Panc1 (cell line): ENCODE data around the gene KRTAP4-4. TPM values are rescaled to one million over a fixed set of nuclear protein-coding genes. Genes with fewer than 3 reads are reported as not detected.

Experiments
- ATAC-seq: fragments of 200-7000 bp; cut with Tn5 transposase; 2 replicates; pipeline ENCODE4 v1.9.1; 2020; ENCODE audit warnings: mild to moderate bottlenecking, moderate library complexity
- BruUV-seq: library from RNA; stranded (reverse); fragments of 400-500 nt; replicated peaks from 2 replicates; lab custom pipeline; 2021; lab: Mats Ljungman, UMichigan
- CTCF ChIA-PET: fragments of 300-600 bp; sonication (Branson Sonifier 250); formaldehyde crosslinking; loops from one replicate; lab custom pipeline; 2022; ENCODE audit warnings: antibody characterized with exemption; lab: Charles Lee
- POLR2A ChIA-PET: fragments of 300-600 bp; sonication (Branson Sonifier 250); formaldehyde crosslinking; loops from one replicate; lab custom pipeline; 2022; ENCODE audit warnings: antibody characterized with exemption; lab: Charles Lee
- DNase-seq: peaks from one replicate; pipeline ENCODE4 v3.0.0-alpha.2; 2010; ENCODE audit warnings: low read depth, low spot score
- H3K27ac ChIP-seq: 2 replicates; pipeline ENCODE4 v1.5.1; 2011; ENCODE audit warnings: mild to moderate bottlenecking, low read length, inconsistent platforms
- H3K27me3 ChIP-seq: fragments of 200-500 bp; sonication (Bioruptor generic); 2 replicates; pipeline ENCODE4 v1.6.0; 2014; ENCODE audit warnings: low read length, inconsistent platforms; ENCODE audit not compliant: control insufficient read depth, insufficient read depth
- H3K36me3 ChIP-seq: fragments of 200-500 bp; sonication (Bioruptor generic); 2 replicates; pipeline ENCODE4 v1.5.1; 2014; ENCODE audit warnings: inconsistent platforms, mild to moderate bottlenecking, low read length, moderate library complexity; ENCODE audit not compliant: control insufficient read depth, insufficient read depth
- H3K4me1 ChIP-seq: 2 replicates; pipeline ENCODE4 v1.5.1; 2011; ENCODE audit warnings: inconsistent platforms, mild to moderate bottlenecking, low read length, moderate library complexity; ENCODE audit not compliant: control insufficient read depth, insufficient read depth
- H3K4me3 ChIP-seq, 2 experiments: 2 replicates each; pipeline ENCODE4 v1.5.1; 2011 to 2012; ENCODE audit warnings: low read depth in 2 of 2, low read length in 2 of 2, mild to moderate bottlenecking in 2 of 2, inconsistent platforms in 1 of 2, moderate library complexity in 1 of 2
- H3K9me3 ChIP-seq: fragments of 200-500 bp; sonication (Bioruptor generic); 2 replicates; pipeline ENCODE4 v1.5.1; 2014; ENCODE audit warnings: low read depth, mild to moderate bottlenecking, inconsistent platforms, low read length, moderate library complexity; ENCODE audit not compliant: control insufficient read depth, insufficient read depth
- CTCF ChIP-seq: fragments of 450-650 bp; IDR thresholded peaks from 2 replicates; pipeline ENCODE4 v1.5.1; 2017; ENCODE audit warnings: mild to moderate bottlenecking
- POLR2AphosphoS5 ChIP-seq: IDR thresholded peaks from 2 replicates; pipeline ENCODE4 v1.6.1; 2012; ENCODE audit warnings: mild to moderate bottlenecking, low read depth, low read length, moderate library complexity
- REST ChIP-seq, 2 experiments: IDR thresholded peaks; 2 replicates each; pipeline ENCODE4 v1.6.1; 2011 to 2012; ENCODE audit warnings: low read depth in 2 of 2, control low read depth in 1 of 2, low read length in 1 of 2, mild to moderate bottlenecking in 1 of 2, moderate library complexity in 1 of 2; ENCODE audit not compliant: insufficient read depth in 1 of 2
- SIN3A ChIP-seq: IDR thresholded peaks from 2 replicates; pipeline ENCODE4 v1.6.1; 2012; ENCODE audit warnings: low read depth, mild to moderate bottlenecking, low read length, moderate library complexity, borderline replicate concordance; ENCODE audit not compliant: insufficient read depth
- TCF7L2 ChIP-seq: IDR thresholded peaks from 2 replicates; pipeline ENCODE4 v1.6.1; 2011; ENCODE audit warnings: mild to moderate bottlenecking, low read depth, low read length, inconsistent platforms
- in situ Hi-C: cut with HindIII; loops from 2 replicates; pipeline ENCODE4 v1.10.0; 2016; ENCODE audit warnings: low sequenced_read_pairs, low pct_unique_long_range_greater_than_20kb
- intact Hi-C: fragments of 100-400 bp; cut with micrococcal nuclease; formaldehyde crosslinking; loops from one replicate; pipeline ENCODE4 v1.10.0; 2022; ENCODE audit not compliant: unreplicated experiment
- total RNA-seq: library from RNA; stranded (reverse); gene quantifications from one replicate; pipeline ENCODE4 v1.2.1, GENCODE V29; 2021; ENCODE audit not compliant: unreplicated experiment

Gene KRTAP4-4
- total RNA-seq, 1 experiment from 2014 or later: not detected

- intact Hi-C loops (no loop called here), in situ Hi-C loops (no loop called here)
- Histone ChIP-seq H3K4me1 (no peaks in the 10 kb centered on the region), H3K4me3 (no peak overlapping the region), H3K9me3 (no peaks in the 10 kb centered on the region), H3K27ac (no peak overlapping the region), H3K27me3 (peaks cover 3% of the 10 kb centered on the region; the same call in 1 of the 2 replicates), H3K36me3 (no peaks in the 10 kb centered on the region)
- no TSS peak for BruUV-seq
- TF ChIP-seq REST (IDR thresholded peaks at IDR 0.05; ENCODE audit: insufficient read depth in 1 of 2, low read depth in 2 of 2, low read length in 1 of 2) (no peak), TCF7L2 (no peak), SIN3A (no peak), POLR2AphosphoS5 (no peak), CTCF (no peak)
- DNase-seq (no peak), ATAC-seq (no peak)
- POLR2A ChIA-PET: no interaction called here
- CTCF ChIA-PET: no interaction called here
These were observed 33.2 kb downstream of the KRTAP4-4 start for GRCh38 chr17:41127371-41127770.

GRCh38 chr17:41126412-41126811, 34.1 kb downstream of the KRTAP4-4 start:
- H3K27me3 ChIP-seq: no peaks in the 10 kb centered on the region; the same call in 1 of the 2 replicates
- H3K27ac ChIP-seq: no peak overlapping the region
- POLR2A ChIA-PET: no interaction called here
- no TSS peak for BruUV-seq
- TF ChIP-seq POLR2AphosphoS5 (no peak), TCF7L2 (no peak), REST (IDR thresholded peaks at IDR 0.05; ENCODE audit: insufficient read depth in 1 of 2, low read depth in 2 of 2, low read length in 1 of 2) (no peak), SIN3A (no peak), CTCF (no peak)
- DNase-seq (no peak), ATAC-seq (no peak)
- no peaks in the 10 kb centered on the region for H3K4me1 ChIP-seq
- no peaks in the 10 kb centered on the region for H3K9me3 ChIP-seq
- no peaks in the 10 kb centered on the region for H3K36me3 ChIP-seq
- in situ Hi-C loops: no loop called here
- CTCF ChIA-PET: no interaction called here
- intact Hi-C loops: no loop called here
- no peak overlapping the region for H3K4me3 ChIP-seq
